Measurements from ENCODE around the gene DEDD2. TPM values are rescaled to one million over a fixed set of nuclear protein-coding genes. Genes with fewer than 3 reads are reported as not detected.
A peak's percentile ranks its signal among the peaks of the same experiment; 100 is the strongest.

Gene DEDD2
- total and polyA plus RNA-seq, 10 of the 15 experiments (the other 5 are each of a cell fraction or from before 2014, with no cell fraction given), result 2.5 to 24.7 (median 17.6) TPM

DNA sequence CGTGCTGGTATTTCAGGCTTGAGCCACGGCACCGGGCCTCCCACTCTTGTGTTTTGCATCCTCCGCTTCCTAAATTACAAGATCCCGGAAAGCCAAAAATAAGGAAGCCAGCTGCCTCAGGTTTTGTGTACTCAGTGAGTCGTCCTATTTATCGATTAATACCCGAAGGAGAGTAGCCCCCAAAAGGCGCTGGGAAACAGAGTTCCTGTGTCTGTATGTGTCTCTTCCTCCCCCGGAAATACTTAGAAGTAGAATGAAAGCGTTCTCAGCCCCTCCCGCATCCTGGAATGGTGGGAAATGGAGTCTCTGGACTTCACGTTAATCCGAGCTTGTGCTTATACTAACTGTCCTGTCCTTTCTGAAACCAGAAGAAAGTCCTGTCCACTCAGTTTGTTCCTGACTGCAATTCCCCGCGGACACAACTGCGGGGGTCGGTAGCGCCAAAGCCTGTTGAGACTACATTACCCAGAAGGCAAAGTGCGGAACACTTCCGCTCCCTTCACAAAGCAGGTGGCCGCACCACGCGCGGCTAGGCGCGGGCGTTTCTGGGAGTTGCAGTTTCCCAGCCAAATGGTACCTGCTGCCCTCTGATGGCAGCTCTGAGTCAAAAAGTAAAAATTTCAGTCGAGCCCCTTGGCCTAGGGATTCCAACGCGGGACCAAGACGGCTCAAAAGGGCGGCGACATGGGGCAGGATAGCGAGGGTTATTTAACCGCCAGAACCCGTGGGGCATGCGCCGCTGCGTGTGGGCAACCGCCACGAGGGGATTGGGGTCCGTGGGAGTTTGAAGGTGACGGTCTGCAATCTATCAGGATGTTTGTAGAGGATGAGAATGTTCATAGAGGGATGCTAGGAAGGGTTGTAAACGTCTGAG lies 27.1 kb upstream of the DEDD2 start (continued):
- TF ChIP-seq, protein P1, sequence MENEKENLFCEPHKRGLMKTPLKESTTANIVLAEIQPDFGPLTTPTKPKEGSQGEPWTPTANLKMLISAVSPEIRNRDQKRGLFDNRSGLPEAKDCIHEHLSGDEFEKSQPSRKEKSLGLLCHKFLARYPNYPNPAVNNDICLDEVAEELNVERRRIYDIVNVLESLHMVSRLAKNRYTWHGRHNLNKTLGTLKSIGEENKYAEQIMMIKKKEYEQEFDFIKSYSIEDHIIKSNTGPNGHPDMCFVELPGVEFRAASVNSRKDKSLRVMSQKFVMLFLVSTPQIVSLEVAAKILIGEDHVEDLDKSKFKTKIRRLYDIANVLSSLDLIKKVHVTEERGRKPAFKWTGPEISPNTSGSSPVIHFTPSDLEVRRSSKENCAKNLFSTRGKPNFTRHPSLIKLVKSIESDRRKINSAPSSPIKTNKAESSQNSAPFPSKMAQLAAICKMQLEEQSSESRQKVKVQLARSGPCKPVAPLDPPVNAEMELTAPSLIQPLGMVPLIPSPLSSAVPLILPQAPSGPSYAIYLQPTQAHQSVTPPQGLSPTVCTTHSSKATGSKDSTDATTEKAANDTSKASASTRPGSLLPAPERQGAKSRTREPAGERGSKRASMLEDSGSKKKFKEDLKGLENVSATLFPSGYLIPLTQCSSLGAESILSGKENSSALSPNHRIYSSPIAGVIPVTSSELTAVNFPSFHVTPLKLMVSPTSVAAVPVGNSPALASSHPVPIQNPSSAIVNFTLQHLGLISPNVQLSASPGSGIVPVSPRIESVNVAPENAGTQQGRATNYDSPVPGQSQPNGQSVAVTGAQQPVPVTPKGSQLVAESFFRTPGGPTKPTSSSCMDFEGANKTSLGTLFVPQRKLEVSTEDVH (IDR thresholded peaks at IDR 0.05; ENCODE audit: low read depth, partially characterized antibody), result peak; percentile 88
- TF ChIP-seq, protein P2, sequence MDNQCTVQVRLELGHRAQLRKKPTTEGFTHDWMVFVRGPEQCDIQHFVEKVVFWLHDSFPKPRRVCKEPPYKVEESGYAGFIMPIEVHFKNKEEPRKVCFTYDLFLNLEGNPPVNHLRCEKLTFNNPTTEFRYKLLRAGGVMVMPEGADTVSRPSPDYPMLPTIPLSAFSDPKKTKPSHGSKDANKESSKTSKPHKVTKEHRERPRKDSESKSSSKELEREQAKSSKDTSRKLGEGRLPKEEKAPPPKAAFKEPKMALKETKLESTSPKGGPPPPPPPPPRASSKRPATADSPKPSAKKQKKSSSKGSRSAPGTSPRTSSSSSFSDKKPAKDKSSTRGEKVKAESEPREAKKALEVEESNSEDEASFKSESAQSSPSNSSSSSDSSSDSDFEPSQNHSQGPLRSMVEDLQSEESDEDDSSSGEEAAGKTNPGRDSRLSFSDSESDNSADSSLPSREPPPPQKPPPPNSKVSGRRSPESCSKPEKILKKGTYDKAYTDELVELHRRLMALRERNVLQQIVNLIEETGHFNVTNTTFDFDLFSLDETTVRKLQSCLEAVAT (IDR thresholded peaks at IDR 0.05), result no peak
- TF ChIP-seq, protein P3, sequence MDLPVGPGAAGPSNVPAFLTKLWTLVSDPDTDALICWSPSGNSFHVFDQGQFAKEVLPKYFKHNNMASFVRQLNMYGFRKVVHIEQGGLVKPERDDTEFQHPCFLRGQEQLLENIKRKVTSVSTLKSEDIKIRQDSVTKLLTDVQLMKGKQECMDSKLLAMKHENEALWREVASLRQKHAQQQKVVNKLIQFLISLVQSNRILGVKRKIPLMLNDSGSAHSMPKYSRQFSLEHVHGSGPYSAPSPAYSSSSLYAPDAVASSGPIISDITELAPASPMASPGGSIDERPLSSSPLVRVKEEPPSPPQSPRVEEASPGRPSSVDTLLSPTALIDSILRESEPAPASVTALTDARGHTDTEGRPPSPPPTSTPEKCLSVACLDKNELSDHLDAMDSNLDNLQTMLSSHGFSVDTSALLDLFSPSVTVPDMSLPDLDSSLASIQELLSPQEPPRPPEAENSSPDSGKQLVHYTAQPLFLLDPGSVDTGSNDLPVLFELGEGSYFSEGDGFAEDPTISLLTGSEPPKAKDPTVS (IDR thresholded peaks at IDR 0.05; ENCODE audit: low read depth, low read length), result no peak
- TF ChIP-seq KLF5 (IDR thresholded peaks at IDR 0.05; ENCODE audit: partially characterized antibody) (peak; percentile 76), LARP7 (IDR thresholded peaks at IDR 0.05) (peak; percentile 77), MEF2B (IDR thresholded peaks at IDR 0.05; ENCODE audit: partially characterized antibody, poor library complexity, severe bottlenecking) (peak; percentile 77)

All from GM12878 (cell line).